Fibroblast of the aortic adventitia (primary cell): ENCODE measurements around the gene FTCD. TPM values are rescaled to one million over a fixed set of nuclear protein-coding genes. Genes with fewer than 3 reads are reported as not detected.
"Not testable (repeated sequence)": the region's sequence is repeated elsewhere in the genome, so short reads cannot be mapped to it uniquely, and the experiment has no call there.

ENCODE experiments used
- DNase-seq: peaks from one replicate; pipeline ENCODE4 v3.0.0-alpha.2; 2010; ENCODE audit warnings: low read depth
- H3K4me3 ChIP-seq: 2 replicates; pipeline ENCODE4 v1.5.1; 2011; ENCODE audit warnings: low read depth, mild to moderate bottlenecking, control low read depth, low read length, moderate library complexity
- total RNA-seq: library from RNA; depleted of rRNA; stranded (reverse); fragments of >200 nt; gene quantifications from 2 replicates; pipeline ENCODE4 v1.2.3, GENCODE V29; 2012; ENCODE audit warnings: low replicate concordance
- TF ChIP-seq, protein P1 (sequence below): IDR thresholded peaks from 2 replicates; pipeline ENCODE4 v1.5.1; 2011; ENCODE audit warnings: mild to moderate bottlenecking, low read length, control low read depth, inconsistent platforms; ENCODE audit not compliant: insufficient read depth

Gene FTCD, protein sequence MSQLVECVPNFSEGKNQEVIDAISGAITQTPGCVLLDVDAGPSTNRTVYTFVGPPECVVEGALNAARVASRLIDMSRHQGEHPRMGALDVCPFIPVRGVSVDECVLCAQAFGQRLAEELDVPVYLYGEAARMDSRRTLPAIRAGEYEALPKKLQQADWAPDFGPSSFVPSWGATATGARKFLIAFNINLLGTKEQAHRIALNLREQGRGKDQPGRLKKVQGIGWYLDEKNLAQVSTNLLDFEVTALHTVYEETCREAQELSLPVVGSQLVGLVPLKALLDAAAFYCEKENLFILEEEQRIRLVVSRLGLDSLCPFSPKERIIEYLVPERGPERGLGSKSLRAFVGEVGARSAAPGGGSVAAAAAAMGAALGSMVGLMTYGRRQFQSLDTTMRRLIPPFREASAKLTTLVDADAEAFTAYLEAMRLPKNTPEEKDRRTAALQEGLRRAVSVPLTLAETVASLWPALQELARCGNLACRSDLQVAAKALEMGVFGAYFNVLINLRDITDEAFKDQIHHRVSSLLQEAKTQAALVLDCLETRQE
- total RNA-seq: 0.25 and 0.27 TPM in 2 replicates

DNA sequence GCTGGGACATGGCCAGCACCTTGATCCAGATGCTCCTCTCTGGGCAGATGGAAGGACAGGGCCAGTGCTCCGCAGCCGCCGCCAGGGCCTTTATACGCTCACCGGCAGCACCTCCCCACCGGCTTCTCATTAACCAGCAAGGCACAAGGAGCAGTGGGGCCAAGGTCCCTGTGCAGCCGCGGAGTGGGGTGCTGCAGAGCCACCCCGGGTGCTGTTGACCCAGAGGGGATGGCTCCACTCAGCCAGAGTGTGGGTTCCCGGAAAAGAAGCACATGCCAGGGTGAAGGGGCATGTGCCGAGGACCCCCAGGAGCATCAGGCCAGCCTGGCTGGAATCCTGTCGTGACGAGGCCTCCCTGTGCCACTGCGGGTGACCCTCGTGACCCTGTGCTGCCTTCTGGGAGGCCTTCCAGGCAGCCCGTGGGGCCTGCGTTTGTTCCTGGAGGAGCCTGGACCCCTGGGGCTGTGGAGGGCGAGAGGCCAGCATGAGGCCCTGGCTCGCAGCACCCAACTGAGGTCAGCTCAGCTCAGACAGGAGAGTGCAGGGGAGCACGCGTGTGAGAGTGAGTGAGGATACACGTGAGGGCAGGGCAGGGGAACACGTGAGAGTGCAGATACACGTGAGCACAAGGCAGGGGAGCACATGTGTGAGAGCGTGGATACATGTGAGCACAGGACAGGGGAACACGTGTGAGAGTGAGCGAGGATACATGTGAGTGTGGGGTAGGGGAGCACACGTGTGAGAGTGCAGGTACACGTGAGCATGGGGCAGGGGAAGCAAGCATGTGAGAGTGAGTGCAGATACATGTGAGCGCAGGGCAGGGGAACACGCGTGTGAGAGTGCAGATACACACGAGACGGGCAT, at the start of gene FTCD:
Gene FTCD (minus strand): TSS at position 66 of the 864 bp plus-strand sequence. CDS start 56 bp downstream, at position 10.
- DNase-seq: no peak
- H3K4me3 ChIP-seq: no peak within 1 kb of the TSS
- TF ChIP-seq, protein P1, sequence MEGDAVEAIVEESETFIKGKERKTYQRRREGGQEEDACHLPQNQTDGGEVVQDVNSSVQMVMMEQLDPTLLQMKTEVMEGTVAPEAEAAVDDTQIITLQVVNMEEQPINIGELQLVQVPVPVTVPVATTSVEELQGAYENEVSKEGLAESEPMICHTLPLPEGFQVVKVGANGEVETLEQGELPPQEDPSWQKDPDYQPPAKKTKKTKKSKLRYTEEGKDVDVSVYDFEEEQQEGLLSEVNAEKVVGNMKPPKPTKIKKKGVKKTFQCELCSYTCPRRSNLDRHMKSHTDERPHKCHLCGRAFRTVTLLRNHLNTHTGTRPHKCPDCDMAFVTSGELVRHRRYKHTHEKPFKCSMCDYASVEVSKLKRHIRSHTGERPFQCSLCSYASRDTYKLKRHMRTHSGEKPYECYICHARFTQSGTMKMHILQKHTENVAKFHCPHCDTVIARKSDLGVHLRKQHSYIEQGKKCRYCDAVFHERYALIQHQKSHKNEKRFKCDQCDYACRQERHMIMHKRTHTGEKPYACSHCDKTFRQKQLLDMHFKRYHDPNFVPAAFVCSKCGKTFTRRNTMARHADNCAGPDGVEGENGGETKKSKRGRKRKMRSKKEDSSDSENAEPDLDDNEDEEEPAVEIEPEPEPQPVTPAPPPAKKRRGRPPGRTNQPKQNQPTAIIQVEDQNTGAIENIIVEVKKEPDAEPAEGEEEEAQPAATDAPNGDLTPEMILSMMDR: no peak

DNA sequence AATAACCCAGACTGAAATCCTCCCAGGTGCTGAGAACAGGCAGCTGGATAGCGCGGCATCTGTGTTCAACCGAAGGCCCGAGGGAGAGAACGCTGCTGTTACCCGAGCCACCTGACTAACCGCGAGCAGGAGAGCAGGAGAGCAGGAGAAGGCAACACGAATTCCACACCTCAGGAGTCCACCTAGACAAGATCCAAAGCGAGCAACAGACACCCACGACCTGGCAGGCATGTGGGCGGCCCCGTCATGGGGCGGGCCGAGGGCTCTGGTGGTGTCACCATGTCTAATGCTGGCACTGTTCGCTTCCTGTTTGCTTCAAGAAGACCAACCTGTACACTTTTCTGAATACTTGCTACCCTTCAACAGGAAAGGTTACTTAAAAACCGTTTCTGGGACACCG, 49.8 kb upstream of the FTCD start:
- no peak for DNase-seq
- TF ChIP-seq, protein P1: no peak
- H3K4me3 ChIP-seq: no peak overlapping the region

DNA sequence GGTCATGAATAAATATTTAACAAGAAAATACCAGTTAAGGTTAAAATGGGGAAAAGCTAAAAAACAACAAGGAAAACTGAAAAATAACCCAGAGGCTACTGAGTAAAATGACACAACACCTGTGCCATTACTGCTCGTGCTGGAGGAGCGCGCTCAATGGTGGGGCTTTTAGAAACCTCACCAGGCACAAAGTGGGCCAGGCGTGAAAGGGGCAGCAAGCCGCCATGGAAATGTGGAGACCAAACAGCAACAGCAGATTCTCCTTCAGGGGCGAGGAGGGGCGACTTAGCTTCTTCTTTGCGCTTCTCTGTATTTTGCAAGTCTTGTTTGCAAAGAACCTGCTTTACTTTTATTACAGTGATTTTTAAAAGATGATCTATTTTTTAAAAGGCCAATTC, 47.8 kb upstream of the FTCD start:
- no peak for DNase-seq
- TF ChIP-seq, protein P1: no peak
- no peak overlapping the region for H3K4me3 ChIP-seq

DNA sequence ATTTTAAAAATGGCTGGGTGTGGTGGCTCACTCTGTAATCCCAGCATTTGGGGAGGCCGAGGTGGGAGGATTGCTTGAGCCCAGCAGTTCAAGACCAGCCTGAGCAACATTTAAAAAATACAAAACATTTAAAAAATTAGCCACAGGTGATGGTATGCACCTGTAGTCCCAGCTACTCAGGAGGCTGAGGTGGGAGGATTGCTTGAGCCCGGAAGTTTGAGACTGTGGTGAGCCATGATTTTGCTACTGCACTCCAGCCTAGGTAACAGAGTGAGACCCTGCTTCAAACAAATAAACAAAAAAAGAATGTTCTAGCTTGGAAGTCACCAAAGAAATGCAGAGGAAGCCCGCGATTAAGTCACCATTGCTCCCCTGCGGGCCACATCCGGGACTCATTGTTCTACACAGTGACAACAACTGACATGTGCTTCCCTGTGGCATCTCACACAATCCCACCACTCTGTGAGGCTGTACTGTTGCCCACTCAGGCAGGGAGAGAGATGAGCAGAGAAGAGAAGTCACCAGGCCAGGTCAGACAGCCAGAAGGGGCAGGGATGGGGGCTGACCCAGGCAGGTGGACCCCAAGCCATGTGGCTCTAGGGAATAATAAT, 47.3 kb upstream of the FTCD start:
- TF ChIP-seq, protein P1: no peak
- H3K4me3 ChIP-seq: no peak overlapping the region
- DNase-seq: no peak

DNA sequence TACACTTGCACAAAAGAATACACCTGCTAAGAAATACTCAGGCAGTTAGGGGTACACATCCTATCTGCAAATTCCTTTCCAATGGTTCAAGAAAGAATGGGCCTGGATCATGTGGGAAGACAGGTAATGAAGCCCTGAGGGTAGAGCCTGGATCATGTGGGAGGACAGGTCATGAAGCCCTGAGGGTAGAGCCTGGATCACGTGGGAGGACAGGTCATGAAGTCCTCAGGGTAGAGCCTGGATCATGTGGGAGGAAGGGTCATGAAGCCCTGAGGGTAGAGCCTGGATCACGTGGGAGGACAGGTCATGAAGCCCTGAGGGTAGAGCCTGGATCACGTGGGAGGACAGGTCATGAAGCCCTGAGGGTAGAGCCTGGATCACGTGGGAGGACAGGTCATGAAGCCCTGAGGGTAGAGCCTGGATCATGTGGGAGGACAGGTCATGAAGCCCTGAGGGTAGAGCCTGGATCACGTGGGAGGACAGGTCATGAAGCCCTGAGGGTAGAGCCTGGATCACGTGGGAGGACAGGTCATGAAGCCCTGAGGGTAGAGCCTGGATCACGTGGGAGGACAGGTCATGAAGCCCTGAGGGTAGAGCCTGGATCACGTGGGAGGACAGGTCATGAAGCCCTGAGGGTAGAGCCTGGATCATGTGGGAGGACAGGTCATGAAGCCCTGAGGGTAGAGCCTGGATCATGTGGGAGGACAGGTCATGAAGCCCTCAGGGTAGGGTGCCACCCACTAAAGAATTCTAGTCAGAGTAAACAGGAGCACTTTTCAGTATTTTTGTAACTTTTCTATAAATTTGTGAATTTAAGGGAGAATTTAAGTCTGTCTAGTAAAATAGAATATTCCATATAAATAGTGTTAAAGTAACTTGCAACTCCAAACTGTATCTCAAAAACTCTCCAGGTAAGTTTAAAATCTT, 45.8 kb upstream of the FTCD start:
- not testable (repeated sequence) for DNase-seq, H3K4me3 ChIP-seq

DNA sequence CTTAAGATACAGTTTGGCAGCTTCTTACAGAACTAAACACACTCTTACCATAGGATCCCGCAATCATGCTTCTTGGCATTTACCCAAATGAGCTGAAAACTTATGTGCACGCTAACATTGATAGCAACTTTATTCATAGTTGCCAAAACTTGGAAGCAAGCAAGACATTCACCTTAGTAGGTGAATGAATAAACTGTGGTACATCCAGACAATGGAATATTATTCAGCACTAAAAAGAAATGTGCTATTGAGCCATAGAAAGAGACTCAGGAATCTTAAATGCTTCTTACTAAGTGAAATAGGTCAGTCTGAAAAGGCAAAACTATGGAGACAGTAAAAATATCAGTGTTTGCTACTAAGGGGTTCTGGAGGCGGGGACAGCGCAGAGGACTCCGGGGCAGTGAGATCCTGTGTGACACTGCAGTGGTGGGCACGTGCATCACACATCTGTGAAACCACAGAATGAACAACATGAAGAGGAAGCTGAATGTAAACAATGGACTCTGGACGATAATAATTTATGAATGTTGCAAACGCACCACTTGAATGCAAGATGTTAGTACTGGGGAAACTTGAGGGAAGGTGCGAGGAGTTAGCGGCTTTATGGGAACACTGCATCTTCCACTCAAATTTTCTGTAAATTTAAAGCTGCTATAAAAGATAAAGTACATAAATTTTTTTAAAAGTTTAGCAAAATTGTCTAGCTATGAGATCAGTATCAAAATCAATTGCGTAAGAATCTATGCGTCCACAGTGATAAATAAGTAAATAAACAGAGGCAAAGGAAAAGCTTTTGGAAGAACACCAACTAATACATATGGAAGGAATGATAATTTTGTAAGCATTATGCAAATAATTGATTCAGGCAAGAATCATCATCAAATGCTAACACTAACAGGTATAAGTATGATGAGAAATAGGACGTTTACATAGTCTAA, 44.3 kb upstream of the FTCD start:
- H3K4me3 ChIP-seq: no peak overlapping the region
- DNase-seq: no peak

More for the DNA sequence above, 44.3 kb upstream of the FTCD start:
- TF ChIP-seq, protein P1: no peak
